GM18511 (cell line): Measurements from ENCODE around the gene USH2A.

Experiments
- ATAC-seq: cut with Tn5 transposase; IDR thresholded peaks from one replicate; pipeline ENCODE4 v1.9.1; 2021; ENCODE audit warnings: mild to moderate bottlenecking, moderate library complexity; ENCODE audit not compliant: unreplicated experiment

Gene USH2A

GRCh38 chr1:215807911-215808436, 615.3 kb downstream of the USH2A start:
- no peak for ATAC-seq

GRCh38 chr1:215807218-215807617, 616.0 kb downstream of the USH2A start:
- no peak for ATAC-seq

GRCh38 chr1:215797859-215798258, 625.4 kb downstream of the USH2A start:
- no peak for ATAC-seq

DNA sequence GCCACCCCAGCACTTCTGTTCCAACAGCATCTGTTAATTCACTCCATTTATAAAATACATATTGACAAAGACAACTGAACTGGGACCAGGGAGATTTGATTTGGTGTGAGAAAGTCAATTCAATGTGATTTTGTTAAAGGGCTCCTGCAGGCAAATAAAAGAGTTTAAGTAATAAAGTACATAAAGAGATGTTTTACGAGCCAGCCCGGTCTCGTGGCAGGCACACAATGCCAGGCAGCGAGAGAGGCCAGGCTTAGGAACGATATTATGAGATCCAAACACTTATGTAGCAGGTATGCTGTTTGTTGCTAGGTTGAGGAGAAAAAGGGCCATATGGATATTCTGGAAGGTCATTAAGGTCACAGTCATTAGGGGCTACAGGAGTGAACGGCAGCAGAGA, 629.1 kb downstream of the USH2A start:
- no peak for ATAC-seq

GRCh38 chr1:215793180-215793579, 630.1 kb downstream of the USH2A start:
- no peak for ATAC-seq

GRCh38 chr1:215792446-215792845, 630.8 kb downstream of the USH2A start:
- no peak for ATAC-seq

DNA sequence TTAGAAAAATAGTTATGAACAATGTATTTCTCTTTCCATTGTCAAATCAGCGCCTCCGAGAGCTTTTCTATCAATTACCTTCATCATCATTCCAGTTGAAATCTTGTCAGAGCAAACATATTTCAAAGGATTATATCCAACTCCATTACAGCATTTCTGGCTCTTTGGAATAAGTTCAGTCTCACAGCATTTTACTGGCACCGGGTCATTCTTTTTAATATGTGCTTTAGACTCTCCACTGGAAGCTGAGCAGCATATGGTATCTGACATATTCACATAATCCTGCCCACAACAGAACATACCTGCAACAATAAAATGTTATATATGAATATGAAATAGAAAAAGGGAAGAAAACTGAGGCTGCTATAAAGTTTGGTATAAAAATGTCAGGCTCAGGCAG, 633.3 kb downstream of the USH2A start:
- ATAC-seq, result no peak

DNA sequence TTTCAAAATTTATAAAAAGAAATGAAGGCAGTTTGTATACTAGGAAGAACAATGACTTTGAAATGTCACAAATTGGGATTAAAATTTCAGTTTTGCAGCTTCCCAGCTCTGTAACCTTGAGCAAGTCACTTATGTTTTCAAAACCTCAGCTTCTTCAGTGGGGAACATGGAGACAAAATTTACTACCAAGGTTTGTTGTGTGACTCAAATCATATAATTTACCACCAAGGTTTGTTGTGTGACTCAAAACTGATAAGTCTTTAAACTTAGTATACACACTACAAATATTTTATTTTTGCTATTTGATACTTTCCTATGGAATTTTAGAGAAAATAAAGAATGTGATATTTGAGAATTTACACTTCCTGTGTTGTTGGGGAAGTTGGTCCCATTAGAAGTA, 636.3 kb downstream of the USH2A start:
- no peak for ATAC-seq

GRCh38 chr1:215780641-215781040, 642.6 kb downstream of the USH2A start:
- no peak for ATAC-seq

DNA sequence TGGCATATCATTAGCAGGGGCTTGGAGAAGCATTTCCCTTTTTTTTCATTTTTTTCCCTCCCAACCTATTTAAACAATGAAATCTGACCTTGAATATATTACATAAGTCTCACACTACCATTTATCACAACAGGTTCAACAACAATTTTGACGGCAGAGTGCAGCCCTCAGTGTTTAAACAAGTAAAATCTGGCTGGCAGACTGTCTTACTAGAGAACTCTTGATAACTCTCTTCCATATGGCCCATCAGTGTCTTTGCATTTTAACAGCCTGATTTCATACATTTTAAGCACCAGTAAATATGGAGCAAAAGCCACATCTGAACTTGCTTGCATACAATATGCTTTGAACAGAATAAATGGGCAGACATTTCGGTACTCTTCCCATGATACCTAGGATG, 643.1 kb downstream of the USH2A start:
- ATAC-seq, result no peak

GRCh38 chr1:215779729-215780128, 643.5 kb downstream of the USH2A start:
- no peak for ATAC-seq

GRCh38 chr1:215777370-215777925, 645.8 kb downstream of the USH2A start:
- no peak for ATAC-seq

DNA sequence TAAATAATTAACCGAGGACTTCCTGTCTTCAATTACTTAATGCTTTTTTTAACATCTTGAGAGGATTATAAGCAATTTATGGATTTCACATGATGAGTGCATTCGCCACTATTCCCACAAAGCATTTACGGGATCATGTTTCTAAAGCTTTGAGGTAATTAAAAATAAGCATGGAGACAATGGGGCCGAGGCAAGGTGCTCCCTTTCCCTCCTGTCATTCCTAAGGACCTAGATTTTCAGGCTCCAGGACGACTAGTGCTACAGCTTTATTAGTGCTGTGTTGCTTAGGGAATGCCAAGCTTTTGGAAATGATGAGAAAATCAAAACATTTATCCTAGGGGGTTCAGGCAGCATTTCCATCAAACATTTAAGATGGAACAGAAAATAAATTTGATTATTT, 646.9 kb downstream of the USH2A start:
- no peak for ATAC-seq

DNA sequence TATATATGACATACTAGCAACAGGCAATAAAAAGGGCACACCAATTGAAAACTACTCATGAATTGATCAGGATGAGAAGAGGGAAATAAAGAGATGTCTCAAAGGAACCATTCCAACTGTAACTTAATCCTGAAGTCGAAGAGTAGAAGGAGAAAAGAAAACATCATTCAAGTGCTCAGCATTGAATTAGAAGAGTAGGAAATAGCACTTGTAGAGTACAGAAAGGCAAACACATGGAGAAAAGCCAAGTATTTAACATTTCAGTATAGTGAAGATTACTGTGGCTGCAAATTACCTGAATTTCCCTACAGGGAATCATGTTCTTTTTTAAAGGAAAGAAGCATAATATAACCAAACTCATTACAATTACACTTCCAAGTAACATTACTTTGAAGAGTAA, 651.1 kb downstream of the USH2A start:
- no peak for ATAC-seq

DNA sequence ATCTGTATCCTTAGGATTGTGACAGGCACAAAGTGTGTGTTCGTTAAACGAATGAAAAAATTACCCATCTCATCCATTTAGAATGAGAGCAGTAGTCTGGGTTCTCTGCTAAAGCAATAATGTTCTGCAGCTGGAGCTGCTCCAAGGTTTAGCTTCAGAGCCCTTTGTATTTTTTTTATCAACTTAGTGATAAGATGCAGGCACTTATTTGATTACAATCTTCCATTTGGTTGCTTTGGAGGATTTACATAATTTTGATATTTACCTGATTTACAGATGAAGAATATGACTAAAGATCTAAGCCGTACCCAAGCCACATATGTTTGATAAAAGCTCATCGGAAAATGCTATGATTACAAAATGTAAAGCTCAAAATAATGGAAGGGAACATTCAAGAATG, 654.9 kb downstream of the USH2A start:
- no peak for ATAC-seq

DNA sequence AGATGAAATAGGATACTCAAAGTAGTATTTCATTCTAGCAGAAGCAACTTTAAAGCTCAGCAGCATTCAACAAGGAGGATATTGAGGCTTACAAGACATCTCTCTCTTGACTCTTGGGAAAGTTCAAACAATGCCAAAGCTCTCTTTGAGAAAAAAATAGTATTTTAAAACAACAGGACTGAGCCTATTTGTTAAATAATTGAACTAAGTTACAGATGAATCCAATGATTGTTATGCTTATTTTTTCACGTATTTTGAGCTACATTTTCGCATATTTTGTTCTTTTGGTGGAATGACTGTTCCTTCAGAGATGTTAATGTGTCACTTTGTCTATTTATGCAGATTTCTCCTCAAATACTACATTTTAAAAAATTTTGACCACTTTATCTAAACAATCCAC, 655.5 kb downstream of the USH2A start:
- no peak for ATAC-seq

GRCh38 chr1:215766521-215766920, 656.7 kb downstream of the USH2A start:
- ATAC-seq, result no peak

DNA sequence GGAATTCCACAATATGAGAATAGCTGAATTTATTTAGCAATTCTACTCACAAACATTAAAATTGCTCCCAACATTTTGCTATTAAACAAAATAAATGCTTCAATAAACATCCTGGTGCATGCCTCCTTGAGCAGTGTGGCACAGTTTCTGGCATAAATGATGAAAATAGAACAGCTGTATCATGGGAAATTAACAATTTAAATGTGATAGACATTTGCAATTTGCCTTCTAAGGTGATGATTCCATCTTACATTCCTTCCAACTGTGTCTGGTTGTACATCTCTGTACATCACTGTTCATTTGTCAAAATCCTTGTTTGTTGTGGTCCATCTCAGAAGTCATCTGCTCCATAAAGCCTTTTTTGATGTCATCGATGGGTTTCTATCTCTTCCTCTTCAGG, 657.4 kb downstream of the USH2A start:
- ATAC-seq, result no peak

- ATAC-seq, result no peak
These were observed 661.8 kb downstream of the USH2A start for GRCh38 chr1:215761446-215761845.

- no peak for ATAC-seq
These were observed 669.1 kb downstream of the USH2A start for GRCh38 chr1:215754112-215754511.

GRCh38 chr1:215749414-215749813, 673.8 kb downstream of the USH2A start:
- ATAC-seq, result no peak

- no peak for ATAC-seq
These were observed 674.8 kb downstream of the USH2A start for GRCh38 chr1:215748431-215748830.

- ATAC-seq, result no peak
These were observed 678.8 kb downstream of the USH2A start for GRCh38 chr1:215744419-215744818.
